H1 (cell line): ENCODE measurements around the gene CTSK. TPM values are rescaled to one million over a fixed set of nuclear protein-coding genes. Genes with fewer than 3 reads are reported as not detected.

Experiments used
- RAD21 ChIP-seq, 2 experiments: IDR thresholded peaks in 1 of 2; conservative IDR thresholded peaks in 1 of 2; 2 replicates each; pipeline ENCODE4 v1.6.1; 2011; ENCODE audit warnings: low read depth in 2 of 2, low read length in 2 of 2, improper control_type of control experiment in 1 of 2, inconsistent platforms in 1 of 2, mild to moderate bottlenecking in 1 of 2, moderate library complexity in 1 of 2
- polyA plus RNA-seq, 7 experiments: library from polyadenylated mRNA; depleted of rRNA in 3 of 7; stranded (reverse) in 5 of 7; unstranded in 2 of 7; fragments of >200 nt in 5 of 7; fragments of 200-250 nt in 2 of 7; gene quantifications; 1 replicate in 5 of 7; 2 replicates in 1 of 7; 4 replicates in 1 of 7; pipeline versions ENCODE4 v1.2.1 to v1.2.3, GENCODE V29; 2011 to 2013; ENCODE audit warnings: missing spikeins in 2 of 7, mixed read lengths in 2 of 7
- total RNA-seq: library from RNA; stranded (reverse); fragmentation: NEBNext Ultra II Directional; extraction: Animal tissue kit (Norgen Biotek cat#: 25700); gene quantifications from 2 replicates; pipeline ENCODE4 v1.2.1, GENCODE V29; 2021
- TF ChIP-seq, protein P1 (sequence below): fragments of 300-600 bp; sonication (generic); IDR thresholded peaks from 2 replicates; pipeline ENCODE4 v1.7.1; 2012; ENCODE audit warnings: low read length, moderate library complexity, mild to moderate bottlenecking, inconsistent platforms; ENCODE audit not compliant: insufficient replicate concordance

The CTSK gene
- total and polyA plus RNA-seq, 2 of the 8 experiments (the other 6 are each of a cell fraction or from before 2014, with no cell fraction given): 2.7 to 4.2 TPM

DNA sequence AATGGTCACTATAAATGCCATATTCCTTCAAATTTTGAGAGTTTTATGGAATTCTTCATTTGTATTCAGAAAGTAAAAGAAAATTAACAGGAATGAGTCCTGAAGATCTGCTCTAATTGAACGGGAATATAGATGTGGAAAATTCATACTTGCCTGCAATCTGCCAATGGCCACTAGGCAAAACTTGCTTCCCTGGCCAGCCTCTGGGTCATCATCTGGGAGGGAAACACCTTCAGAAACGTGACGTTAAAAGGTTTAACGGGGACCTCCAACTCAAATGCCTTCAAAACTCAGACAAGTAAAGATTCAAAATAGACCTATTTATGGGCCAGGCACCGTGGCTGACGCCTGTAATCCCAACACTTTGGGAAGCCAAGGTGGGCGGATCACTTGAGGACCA is 21.7 kb upstream of the CTSK start (continued):
- TF ChIP-seq, protein P1, sequence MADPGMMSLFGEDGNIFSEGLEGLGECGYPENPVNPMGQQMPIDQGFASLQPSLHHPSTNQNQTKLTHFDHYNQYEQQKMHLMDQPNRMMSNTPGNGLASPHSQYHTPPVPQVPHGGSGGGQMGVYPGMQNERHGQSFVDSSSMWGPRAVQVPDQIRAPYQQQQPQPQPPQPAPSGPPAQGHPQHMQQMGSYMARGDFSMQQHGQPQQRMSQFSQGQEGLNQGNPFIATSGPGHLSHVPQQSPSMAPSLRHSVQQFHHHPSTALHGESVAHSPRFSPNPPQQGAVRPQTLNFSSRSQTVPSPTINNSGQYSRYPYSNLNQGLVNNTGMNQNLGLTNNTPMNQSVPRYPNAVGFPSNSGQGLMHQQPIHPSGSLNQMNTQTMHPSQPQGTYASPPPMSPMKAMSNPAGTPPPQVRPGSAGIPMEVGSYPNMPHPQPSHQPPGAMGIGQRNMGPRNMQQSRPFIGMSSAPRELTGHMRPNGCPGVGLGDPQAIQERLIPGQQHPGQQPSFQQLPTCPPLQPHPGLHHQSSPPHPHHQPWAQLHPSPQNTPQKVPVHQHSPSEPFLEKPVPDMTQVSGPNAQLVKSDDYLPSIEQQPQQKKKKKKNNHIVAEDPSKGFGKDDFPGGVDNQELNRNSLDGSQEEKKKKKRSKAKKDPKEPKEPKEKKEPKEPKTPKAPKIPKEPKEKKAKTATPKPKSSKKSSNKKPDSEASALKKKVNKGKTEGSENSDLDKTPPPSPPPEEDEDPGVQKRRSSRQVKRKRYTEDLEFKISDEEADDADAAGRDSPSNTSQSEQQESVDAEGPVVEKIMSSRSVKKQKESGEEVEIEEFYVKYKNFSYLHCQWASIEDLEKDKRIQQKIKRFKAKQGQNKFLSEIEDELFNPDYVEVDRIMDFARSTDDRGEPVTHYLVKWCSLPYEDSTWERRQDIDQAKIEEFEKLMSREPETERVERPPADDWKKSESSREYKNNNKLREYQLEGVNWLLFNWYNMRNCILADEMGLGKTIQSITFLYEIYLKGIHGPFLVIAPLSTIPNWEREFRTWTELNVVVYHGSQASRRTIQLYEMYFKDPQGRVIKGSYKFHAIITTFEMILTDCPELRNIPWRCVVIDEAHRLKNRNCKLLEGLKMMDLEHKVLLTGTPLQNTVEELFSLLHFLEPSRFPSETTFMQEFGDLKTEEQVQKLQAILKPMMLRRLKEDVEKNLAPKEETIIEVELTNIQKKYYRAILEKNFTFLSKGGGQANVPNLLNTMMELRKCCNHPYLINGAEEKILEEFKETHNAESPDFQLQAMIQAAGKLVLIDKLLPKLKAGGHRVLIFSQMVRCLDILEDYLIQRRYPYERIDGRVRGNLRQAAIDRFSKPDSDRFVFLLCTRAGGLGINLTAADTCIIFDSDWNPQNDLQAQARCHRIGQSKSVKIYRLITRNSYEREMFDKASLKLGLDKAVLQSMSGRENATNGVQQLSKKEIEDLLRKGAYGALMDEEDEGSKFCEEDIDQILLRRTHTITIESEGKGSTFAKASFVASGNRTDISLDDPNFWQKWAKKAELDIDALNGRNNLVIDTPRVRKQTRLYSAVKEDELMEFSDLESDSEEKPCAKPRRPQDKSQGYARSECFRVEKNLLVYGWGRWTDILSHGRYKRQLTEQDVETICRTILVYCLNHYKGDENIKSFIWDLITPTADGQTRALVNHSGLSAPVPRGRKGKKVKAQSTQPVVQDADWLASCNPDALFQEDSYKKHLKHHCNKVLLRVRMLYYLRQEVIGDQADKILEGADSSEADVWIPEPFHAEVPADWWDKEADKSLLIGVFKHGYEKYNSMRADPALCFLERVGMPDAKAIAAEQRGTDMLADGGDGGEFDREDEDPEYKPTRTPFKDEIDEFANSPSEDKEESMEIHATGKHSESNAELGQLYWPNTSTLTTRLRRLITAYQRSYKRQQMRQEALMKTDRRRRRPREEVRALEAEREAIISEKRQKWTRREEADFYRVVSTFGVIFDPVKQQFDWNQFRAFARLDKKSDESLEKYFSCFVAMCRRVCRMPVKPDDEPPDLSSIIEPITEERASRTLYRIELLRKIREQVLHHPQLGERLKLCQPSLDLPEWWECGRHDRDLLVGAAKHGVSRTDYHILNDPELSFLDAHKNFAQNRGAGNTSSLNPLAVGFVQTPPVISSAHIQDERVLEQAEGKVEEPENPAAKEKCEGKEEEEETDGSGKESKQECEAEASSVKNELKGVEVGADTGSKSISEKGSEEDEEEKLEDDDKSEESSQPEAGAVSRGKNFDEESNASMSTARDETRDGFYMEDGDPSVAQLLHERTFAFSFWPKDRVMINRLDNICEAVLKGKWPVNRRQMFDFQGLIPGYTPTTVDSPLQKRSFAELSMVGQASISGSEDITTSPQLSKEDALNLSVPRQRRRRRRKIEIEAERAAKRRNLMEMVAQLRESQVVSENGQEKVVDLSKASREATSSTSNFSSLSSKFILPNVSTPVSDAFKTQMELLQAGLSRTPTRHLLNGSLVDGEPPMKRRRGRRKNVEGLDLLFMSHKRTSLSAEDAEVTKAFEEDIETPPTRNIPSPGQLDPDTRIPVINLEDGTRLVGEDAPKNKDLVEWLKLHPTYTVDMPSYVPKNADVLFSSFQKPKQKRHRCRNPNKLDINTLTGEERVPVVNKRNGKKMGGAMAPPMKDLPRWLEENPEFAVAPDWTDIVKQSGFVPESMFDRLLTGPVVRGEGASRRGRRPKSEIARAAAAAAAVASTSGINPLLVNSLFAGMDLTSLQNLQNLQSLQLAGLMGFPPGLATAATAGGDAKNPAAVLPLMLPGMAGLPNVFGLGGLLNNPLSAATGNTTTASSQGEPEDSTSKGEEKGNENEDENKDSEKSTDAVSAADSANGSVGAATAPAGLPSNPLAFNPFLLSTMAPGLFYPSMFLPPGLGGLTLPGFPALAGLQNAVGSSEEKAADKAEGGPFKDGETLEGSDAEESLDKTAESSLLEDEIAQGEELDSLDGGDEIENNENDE: no peak
- peak; percentile 52 to 56 for TF ChIP-seq RAD21 (IDR thresholded peaks at IDR 0.05 in 1 of 2, conservative IDR thresholded peaks at IDR 0.05 in 1 of 2; ENCODE audit: low read depth in 2 of 2, low read length in 2 of 2)
- TF ChIP-seq, all 59 proteins: peak for 2
